HEK293T (cell line): ENCODE results near the gene SYNJ2.

Experiments
- ARNT ChIP-seq: fragments of 450-650 bp; IDR thresholded peaks from 2 replicates; pipeline ENCODE4 v1.6.1; 2017; ENCODE audit warnings: mild to moderate bottlenecking
- BHLHE40 ChIP-seq: fragments of 450-650 bp; IDR thresholded peaks from 2 replicates; pipeline ENCODE4 v1.6.1; 2016; ENCODE audit warnings: mild to moderate bottlenecking, moderate library complexity, borderline replicate concordance
- ELF4 ChIP-seq: fragments of 450-650 bp; IDR thresholded peaks from 2 replicates; pipeline ENCODE4 v1.6.1; 2017; ENCODE audit warnings: antibody characterized with exemption
- FOXA1 ChIP-seq: fragments of 450-650 bp; IDR thresholded peaks from 2 replicates; pipeline ENCODE4 v1.6.1; 2016; ENCODE audit warnings: mild to moderate bottlenecking
- FOXK2 ChIP-seq: fragments of 450-650 bp; IDR thresholded peaks from 2 replicates; pipeline ENCODE4 v1.6.1; 2016; ENCODE audit warnings: mild to moderate bottlenecking
- FOXM1 ChIP-seq: fragments of 450-650 bp; IDR thresholded peaks from 2 replicates; pipeline ENCODE4 v1.6.1; 2017; ENCODE audit warnings: mild to moderate bottlenecking, borderline replicate concordance
- HDGF ChIP-seq: fragments of 450-650 bp; IDR thresholded peaks from 2 replicates; pipeline ENCODE4 v1.6.1; 2017; ENCODE audit warnings: antibody characterized with exemption, borderline replicate concordance
- LEF1 ChIP-seq: fragments of 450-650 bp; IDR thresholded peaks from 2 replicates; pipeline ENCODE4 v1.6.1; 2017; ENCODE audit warnings: mild to moderate bottlenecking, borderline replicate concordance
- NFRKB ChIP-seq: fragments of 450-650 bp; IDR thresholded peaks from 2 replicates; pipeline ENCODE4 v1.6.1; 2016; ENCODE audit warnings: mild to moderate bottlenecking, moderate library complexity
- PKNOX1 ChIP-seq: fragments of 450-650 bp; IDR thresholded peaks from 2 replicates; pipeline ENCODE4 v1.6.1; 2016
- SP1 ChIP-seq: fragments of 450-650 bp; IDR thresholded peaks from 2 replicates; pipeline ENCODE4 v1.6.1; 2017
- SUZ12 ChIP-seq: fragments of 450-650 bp; IDR thresholded peaks from 2 replicates; pipeline ENCODE4 v1.6.1; 2016; ENCODE audit warnings: mild to moderate bottlenecking
- TARDBP ChIP-seq: fragments of 450-650 bp; IDR thresholded peaks from 2 replicates; pipeline ENCODE4 v1.6.1; 2016

- TF ChIP-seq SP1 (no peak), FOXA1 (no peak), FOXK2 (no peak), TARDBP (no peak), FOXM1 (no peak), SUZ12 (no peak), BHLHE40 (no peak), PKNOX1 (no peak), ELF4 (no peak), HDGF (no peak), NFRKB (no peak), LEF1 (no peak), ARNT (no peak)
These were observed 600 bp upstream of the SYNJ2 start for GRCh38 chr6:157981132-157981394.
